NB4 (cell line): ENCODE results near the gene SERGEF.

ENCODE experiments used
- MYC ChIP-seq: IDR thresholded peaks from 2 replicates; pipeline ENCODE4 v1.6.1; 2011; ENCODE audit warnings: low read depth, low read length
- POLR2A ChIP-seq: IDR thresholded peaks from 2 replicates; pipeline ENCODE4 v1.6.1; 2011; ENCODE audit warnings: mild to moderate bottlenecking; ENCODE audit not compliant: insufficient read length; ENCODE audit errors: extremely low read depth
- TF ChIP-seq, protein P1 (sequence below): IDR thresholded peaks from one replicate; pipeline ENCODE4 v1.5.1; 2012; ENCODE audit warnings: low read depth, low read length
- TF ChIP-seq, protein P2 (sequence below): IDR thresholded peaks from 2 replicates; pipeline ENCODE4 v1.6.1; 2011; ENCODE audit warnings: low read depth, low read length

GRCh38 chr11:17798716-17799115 lies 214.1 kb downstream of the SERGEF start:
- TF ChIP-seq, protein P1, sequence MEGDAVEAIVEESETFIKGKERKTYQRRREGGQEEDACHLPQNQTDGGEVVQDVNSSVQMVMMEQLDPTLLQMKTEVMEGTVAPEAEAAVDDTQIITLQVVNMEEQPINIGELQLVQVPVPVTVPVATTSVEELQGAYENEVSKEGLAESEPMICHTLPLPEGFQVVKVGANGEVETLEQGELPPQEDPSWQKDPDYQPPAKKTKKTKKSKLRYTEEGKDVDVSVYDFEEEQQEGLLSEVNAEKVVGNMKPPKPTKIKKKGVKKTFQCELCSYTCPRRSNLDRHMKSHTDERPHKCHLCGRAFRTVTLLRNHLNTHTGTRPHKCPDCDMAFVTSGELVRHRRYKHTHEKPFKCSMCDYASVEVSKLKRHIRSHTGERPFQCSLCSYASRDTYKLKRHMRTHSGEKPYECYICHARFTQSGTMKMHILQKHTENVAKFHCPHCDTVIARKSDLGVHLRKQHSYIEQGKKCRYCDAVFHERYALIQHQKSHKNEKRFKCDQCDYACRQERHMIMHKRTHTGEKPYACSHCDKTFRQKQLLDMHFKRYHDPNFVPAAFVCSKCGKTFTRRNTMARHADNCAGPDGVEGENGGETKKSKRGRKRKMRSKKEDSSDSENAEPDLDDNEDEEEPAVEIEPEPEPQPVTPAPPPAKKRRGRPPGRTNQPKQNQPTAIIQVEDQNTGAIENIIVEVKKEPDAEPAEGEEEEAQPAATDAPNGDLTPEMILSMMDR, result no peak
- no peak for TF ChIP-seq POLR2A
- no peak for TF ChIP-seq MYC
- TF ChIP-seq, protein P2, sequence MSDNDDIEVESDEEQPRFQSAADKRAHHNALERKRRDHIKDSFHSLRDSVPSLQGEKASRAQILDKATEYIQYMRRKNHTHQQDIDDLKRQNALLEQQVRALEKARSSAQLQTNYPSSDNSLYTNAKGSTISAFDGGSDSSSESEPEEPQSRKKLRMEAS, result no peak
